ENCODE data around the gene MEDAG. TPM values are rescaled to one million over a fixed set of nuclear protein-coding genes. Genes with fewer than 3 reads are reported as not detected.
A peak's percentile ranks its signal among the peaks of the same experiment; 100 is the strongest.

The MEDAG gene
- total and polyA plus RNA-seq, 2 donors (not counting 3 experiments of a cell fraction or from before 2014, with no cell fraction given), result 27.2 TPM

DNA sequence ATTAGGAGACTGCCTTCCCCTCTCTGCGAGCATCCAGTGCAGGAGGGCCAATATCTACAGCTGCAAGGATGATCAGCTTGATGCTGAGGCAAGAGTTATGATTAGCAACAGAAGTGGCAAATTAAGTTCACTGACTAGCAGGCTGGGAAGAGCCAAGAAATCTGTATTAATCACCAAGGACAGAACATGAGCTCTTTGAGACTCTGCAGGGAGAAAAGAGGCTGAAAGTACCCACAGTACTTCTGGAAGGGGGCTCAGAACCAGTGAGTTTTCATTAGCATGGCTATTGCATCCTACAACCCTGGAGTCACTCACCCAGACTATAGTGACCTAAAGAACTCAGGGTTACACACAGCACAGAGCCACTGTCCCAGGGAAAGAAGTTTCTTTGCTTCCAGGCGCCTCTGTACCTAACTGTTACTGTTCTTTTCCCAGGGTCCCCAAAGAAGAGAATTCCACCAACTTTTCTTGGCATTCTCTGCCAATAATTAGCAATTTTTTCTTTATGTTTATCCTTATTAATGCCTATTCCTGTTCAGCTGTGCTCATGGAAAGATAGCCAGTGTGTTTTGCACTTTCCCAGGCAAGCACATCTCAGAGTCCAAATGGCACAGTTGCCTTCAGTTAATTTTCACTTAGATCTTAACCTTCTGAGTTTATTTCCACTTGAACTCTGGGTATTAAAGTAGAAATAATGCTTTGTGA is 25.8 kb upstream of the MEDAG start:
- no TSS peak for BruUV-seq (replicated peaks)
- CTCF ChIA-PET, result interaction anchor here (1.6 to 1.8 kb wide), 2 partner anchors 12 to 26 kb away, joined by 3 to 6 read pairs; partner anchors contain the start of gene MEDAG
- Histone ChIP-seq H3K9me3 (replicated peaks; ENCODE audit: control insufficient read depth, insufficient read depth, low read length) (no peaks in the 10 kb centered on the region), H3K4me3 (replicated peaks in 1 of 3; ENCODE audit: insufficient read depth in 1 of 3, low read depth in 1 of 3, low read length in 3 of 3) (no peak overlapping the region), H4K20me1 (replicated peaks; ENCODE audit: control insufficient read depth, extremely low read depth, insufficient read depth, low read length) (no peaks in the 10 kb centered on the region), H3K4me2 (ENCODE audit: insufficient read depth, low read length) (no peak overlapping the region), H3K9ac (replicated peaks; ENCODE audit: extremely low read depth, insufficient read depth, low read length) (no peak overlapping the region), H3K36me3 (ENCODE audit: control insufficient read depth in 2 of 2, extremely low read depth in 1 of 2, insufficient read depth in 2 of 2, low read length in 2 of 2) (no peaks in the 10 kb centered on the region), H3K4me1 (ENCODE audit: control insufficient read depth, extremely low read depth, insufficient read depth, low read length) (peaks cover 11% of the 10 kb centered on the region), H3K79me2 (ENCODE audit: control insufficient read depth, insufficient read depth, low read length) (no peaks in the 10 kb centered on the region), H2AFZ (ENCODE audit: low read depth, low read length) (peak overlapping the region; percentile 10), H3K27me3 (ENCODE audit: control insufficient read depth in 2 of 2, insufficient read depth in 2 of 2, low read length in 2 of 2) (peaks cover 0 to 5% of the 10 kb centered on the region in 2 experiments), H3K27ac (ENCODE audit: insufficient read depth, low read depth, low read length) (no peak overlapping the region), H3K9me1 (replicated peaks; ENCODE audit: control insufficient read depth, extremely low read depth, insufficient read depth, low read length) (no peaks in the 10 kb centered on the region)
- no peak for TF ChIP-seq POLR2A (IDR thresholded peaks at IDR 0.05; ENCODE audit: low read depth, low read length)
- no peak for TF ChIP-seq MYC (IDR thresholded peaks at IDR 0.05; ENCODE audit: low read depth, low read length)
- TF ChIP-seq, protein P1, sequence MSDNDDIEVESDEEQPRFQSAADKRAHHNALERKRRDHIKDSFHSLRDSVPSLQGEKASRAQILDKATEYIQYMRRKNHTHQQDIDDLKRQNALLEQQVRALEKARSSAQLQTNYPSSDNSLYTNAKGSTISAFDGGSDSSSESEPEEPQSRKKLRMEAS (IDR thresholded peaks at IDR 0.05; ENCODE audit: insufficient read depth, insufficient read length), result no peak
- TF ChIP-seq POLR2AphosphoS5 (IDR thresholded peaks at IDR 0.05; ENCODE audit: insufficient read depth, low read depth, low read length), result no peak
- TF ChIP-seq FOS (IDR thresholded peaks at IDR 0.05; ENCODE audit: borderline replicate concordance, insufficient read depth, low read length), result no peak
- TF ChIP-seq GATA2 (IDR thresholded peaks at IDR 0.05; ENCODE audit: insufficient read depth, insufficient read length, low read depth, low read length), result no peak
- FAIRE-seq (no peak), DNase-seq (ENCODE audit: low read depth, low spot score) (no peak)
- intact Hi-C loops (cut with micrococcal nuclease) (no loop called here), dilution Hi-C loops (cut with MboI; ENCODE audit: extremely low pct_ligation_motif_present, low sequenced_read_pairs) (no loop called here)
- POLR2A ChIA-PET, result no interaction called here

DNA sequence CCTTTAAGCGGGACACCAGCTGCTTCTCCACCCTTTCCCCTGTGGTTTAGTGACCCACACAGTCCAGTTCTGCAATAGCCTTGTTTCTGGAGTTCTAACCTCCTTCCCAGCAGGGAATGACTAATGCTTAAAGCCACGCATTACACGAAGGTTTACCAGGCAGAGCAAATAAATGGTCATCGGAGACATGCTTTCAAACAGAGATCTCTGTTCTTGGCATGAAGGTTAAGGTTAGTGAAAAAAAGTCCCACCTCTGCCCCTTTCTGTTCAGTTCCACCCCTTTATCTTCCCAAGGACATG is 25.3 kb upstream of the MEDAG start:
- Histone ChIP-seq H3K9me3 (replicated peaks; ENCODE audit: control insufficient read depth, insufficient read depth, low read length) (no peaks in the 10 kb centered on the region), H3K4me2 (ENCODE audit: insufficient read depth, low read length) (no peak overlapping the region), H3K27ac (ENCODE audit: insufficient read depth, low read depth, low read length) (no peak overlapping the region), H3K9ac (replicated peaks; ENCODE audit: extremely low read depth, insufficient read depth, low read length) (no peak overlapping the region), H3K4me1 (ENCODE audit: control insufficient read depth, extremely low read depth, insufficient read depth, low read length) (peaks cover 11% of the 10 kb centered on the region), H3K36me3 (ENCODE audit: control insufficient read depth in 2 of 2, extremely low read depth in 1 of 2, insufficient read depth in 2 of 2, low read length in 2 of 2) (no peaks in the 10 kb centered on the region), H2AFZ (ENCODE audit: low read depth, low read length) (peak overlapping the region; percentile 10), H4K20me1 (replicated peaks; ENCODE audit: control insufficient read depth, extremely low read depth, insufficient read depth, low read length) (no peaks in the 10 kb centered on the region), H3K9me1 (replicated peaks; ENCODE audit: control insufficient read depth, extremely low read depth, insufficient read depth, low read length) (no peaks in the 10 kb centered on the region), H3K4me3 (replicated peaks in 1 of 3; ENCODE audit: insufficient read depth in 1 of 3, low read depth in 1 of 3, low read length in 3 of 3) (no peak overlapping the region), H3K79me2 (ENCODE audit: control insufficient read depth, insufficient read depth, low read length) (no peaks in the 10 kb centered on the region), H3K27me3 (ENCODE audit: control insufficient read depth in 2 of 2, insufficient read depth in 2 of 2, low read length in 2 of 2) (peaks cover 0 to 5% of the 10 kb centered on the region in 2 experiments)
- intact Hi-C loops (cut with micrococcal nuclease) (no loop called here), dilution Hi-C loops (cut with MboI; ENCODE audit: extremely low pct_ligation_motif_present, low sequenced_read_pairs) (no loop called here)
- POLR2A ChIA-PET, result no interaction called here
- CTCF ChIA-PET, result interaction anchor here (1.6 to 1.8 kb wide), 2 partner anchors 12 to 26 kb away, joined by 3 to 6 read pairs; partner anchors contain the start of gene MEDAG
- peak; percentile 57 for DNase-seq (ENCODE audit: low read depth, low spot score)
- no TSS peak for BruUV-seq (replicated peaks)
- no peak for FAIRE-seq
- TF ChIP-seq FOS (IDR thresholded peaks at IDR 0.05; ENCODE audit: borderline replicate concordance, insufficient read depth, low read length), result peak; percentile 54
- TF ChIP-seq MYC (IDR thresholded peaks at IDR 0.05; ENCODE audit: low read depth, low read length), result no peak

Data from endothelial cell of umbilical vein (primary cell).